ENCODE results near the gene OLA1.
A peak's percentile ranks its signal among the peaks of the same experiment; 100 is the strongest.

The OLA1 gene

DNA sequence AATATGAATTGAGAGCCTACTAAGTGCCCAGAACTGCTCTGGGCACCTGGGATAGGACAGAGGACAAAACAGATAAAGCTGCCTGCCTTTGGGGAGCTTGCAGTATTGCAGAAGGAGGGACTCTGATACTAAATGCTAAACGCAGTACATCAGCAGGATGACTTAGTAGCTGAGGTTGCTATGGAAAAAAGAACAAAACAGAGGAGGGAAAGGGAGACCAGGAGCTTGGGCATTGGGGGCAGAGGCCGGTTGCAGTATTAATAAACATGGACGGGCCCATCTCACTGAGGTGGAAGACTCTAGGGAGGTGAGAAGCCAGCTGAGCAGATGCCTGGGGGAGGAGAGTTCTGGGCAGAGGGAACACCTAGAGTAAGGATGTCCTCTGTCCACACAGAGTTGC lies 217.1 kb downstream of the OLA1 start:
- DNase-seq (ENCODE audit: low spot score): peak; percentile 38

DNA sequence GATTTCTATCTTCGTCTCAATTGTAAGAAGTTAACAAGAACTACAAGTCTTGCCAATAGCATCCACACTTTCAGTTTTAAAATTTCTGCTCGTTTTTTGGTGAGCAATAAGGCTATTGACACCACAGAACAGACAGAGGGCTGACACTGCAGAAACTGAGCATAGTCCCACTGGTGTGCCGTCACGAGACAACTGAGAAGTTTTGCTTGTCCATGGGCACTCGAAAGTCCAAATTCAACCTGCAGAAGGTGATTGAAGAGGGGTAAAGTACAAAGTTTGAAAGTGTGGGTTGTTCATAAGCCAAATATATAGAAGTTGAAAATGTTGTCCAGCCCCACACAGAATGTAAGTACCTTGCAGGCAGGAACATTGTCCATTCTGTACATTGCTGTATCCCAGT lies 219.4 kb downstream of the OLA1 start:
- no peak for DNase-seq (ENCODE audit: low spot score)

GRCh38 chr2:174027956-174028355 lies 220.4 kb downstream of the OLA1 start:
- no peak for DNase-seq (ENCODE audit: low spot score)

DNA sequence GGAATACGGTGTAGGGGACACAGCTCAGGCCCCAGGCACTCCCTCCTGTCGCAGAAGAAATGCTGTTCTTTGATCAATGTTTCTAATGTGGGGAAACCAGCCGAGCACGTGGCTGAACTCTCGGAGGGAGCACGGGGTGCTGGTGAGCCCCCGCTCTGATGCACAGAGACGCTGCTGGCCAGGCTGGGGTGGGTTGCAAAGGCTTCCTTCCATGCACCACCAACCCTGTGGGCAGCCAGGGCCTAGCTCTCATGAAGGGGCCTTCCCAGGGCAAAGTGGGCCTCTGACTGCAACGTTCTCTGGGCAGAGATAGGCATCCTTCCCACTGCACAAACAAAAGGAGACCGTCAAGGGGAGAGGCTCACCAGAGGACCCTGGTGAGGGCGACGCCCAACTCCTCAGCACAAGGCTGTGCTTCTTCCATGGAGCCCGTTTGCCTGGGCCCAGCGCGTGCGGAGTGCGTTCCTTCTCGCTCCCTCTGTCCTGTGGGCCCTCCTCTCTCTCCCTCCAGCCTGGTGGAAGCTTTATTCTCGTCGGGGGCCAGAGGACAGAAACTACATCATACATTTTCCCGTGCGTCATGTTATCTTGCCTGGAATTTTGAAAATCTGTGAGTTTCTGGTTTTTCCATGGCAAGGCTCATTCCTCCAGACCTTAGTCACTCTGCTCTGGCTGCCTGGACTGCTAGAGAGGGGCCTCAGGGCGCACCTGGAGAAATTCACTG lies 222.0 kb downstream of the OLA1 start:
- no peak for DNase-seq (ENCODE audit: low spot score)

GRCh38 chr2:174025271-174026121 lies 222.8 kb downstream of the OLA1 start:
- DNase-seq (ENCODE audit: low spot score): no peak

DNA sequence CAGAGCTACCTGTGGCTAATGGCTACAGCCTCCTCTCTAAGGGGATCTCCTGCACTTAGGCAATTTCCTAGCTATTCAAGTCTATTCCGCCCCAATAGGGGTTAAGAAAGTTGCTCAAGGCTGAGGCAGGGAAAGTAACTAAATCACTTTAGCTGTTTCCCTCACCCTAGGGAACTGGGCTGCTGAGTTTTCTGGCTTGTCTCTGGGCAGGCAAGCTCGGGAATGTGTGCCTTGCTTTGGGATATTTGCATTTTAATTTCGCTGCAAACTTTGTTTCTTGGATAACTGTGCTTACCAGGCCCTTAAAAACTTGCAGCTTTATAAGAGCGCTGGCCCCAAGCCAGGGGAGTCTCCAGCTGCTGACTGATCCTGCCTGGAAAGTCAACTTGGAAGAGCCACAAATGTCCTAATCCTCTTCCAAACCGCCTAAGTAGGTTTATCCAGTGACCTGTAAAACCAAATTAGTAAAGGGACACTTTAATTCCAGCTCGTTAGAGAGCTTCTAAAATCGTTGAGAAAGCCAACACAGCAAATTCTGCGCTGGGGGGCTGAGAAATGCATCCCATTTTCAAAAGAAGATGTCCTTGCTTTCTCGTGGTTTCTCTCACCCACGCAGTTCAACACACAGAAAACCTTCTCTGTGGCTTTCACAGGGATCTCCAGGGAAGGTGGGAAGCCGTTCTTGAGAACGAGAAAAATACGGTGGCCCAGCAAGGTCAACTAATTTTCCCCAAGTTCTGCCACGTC lies 223.6 kb downstream of the OLA1 start:
- peak; percentile 24 for DNase-seq (ENCODE audit: low spot score)

DNA sequence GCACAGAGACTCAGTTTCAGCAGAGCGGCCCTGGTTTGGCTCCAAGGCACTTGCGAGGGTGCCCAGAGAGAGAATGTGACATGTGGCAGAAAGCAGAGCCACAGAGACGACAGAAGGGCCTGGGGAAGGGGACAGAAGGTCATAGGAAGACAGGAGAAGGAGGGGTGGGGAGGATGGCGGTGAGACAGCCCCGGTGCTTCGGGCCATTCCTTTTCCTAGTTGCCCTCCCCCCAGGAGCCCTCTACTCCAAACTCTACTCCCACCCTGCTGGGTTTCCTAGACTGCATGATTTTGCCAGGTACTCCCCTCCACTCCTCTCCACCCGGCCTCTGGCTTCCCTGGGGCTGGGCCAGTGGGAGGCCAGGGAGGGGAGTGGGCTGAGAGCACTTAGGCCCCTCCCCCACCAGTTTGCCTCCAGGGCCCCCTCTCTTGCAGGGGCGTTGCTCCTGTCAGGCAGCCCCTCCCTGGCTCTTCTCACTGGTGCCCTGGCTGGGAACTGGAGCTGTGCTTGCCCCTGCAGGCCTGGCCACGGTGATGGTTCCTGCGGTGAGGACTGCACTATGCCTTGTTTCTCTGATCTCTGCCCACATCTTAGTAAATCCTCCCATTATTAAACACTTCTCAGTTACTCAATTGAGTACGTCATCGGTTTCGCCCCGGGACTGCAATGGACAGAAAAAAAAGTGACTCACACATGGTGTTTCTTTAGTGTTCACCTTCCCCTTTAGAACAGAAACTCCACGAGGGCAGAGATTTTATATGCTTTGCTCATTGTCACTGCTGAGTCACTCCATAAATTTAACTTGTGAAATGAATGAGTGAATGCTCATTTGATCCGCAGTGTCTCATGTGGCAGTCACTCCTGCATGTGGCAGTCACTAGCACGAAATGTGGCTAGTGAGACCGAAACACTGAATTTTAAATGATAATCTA lies 224.5 kb downstream of the OLA1 start:
- peak; percentile 81 for DNase-seq (ENCODE audit: low spot score)
